ENCODE results near the gene MLNR. TPM values are rescaled to one million over a fixed set of nuclear protein-coding genes. Genes with fewer than 3 reads are reported as not detected.
A peak's percentile ranks its signal among the peaks of the same experiment; 100 is the strongest.

Gene MLNR
- total RNA-seq, 2 donors from 2014 or later, result not detected

DNA sequence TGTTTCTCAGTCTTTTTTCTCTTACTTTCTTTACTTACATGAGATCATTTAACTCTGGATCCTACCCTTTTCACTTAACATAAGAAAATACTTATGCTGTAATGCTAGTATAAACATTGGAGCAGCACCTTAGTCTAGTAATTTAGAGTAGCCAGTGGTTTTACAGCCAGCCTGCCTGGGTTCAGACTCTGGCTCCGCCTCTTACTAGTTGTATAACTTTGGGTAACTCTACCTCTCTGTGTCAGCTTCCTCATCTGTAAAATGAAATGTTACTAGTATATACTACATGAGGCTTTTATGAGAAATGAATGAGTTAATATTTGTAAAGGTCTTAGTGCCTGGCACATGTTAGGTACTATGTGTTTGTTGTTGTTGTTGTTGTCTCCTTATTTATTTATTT, 33.2 kb downstream of the MLNR start:
- Mint-ChIP-seq H3K27ac (no peak overlapping the region), H3K9me3 (no peaks in the 10 kb centered on the region), H3K36me3 (peaks cover 11 to 28% of the 10 kb centered on the region in 2 donors)
- DNase-seq (ENCODE audit: low spot score in 2 of 2) (no peak), ATAC-seq (no peak)

DNA sequence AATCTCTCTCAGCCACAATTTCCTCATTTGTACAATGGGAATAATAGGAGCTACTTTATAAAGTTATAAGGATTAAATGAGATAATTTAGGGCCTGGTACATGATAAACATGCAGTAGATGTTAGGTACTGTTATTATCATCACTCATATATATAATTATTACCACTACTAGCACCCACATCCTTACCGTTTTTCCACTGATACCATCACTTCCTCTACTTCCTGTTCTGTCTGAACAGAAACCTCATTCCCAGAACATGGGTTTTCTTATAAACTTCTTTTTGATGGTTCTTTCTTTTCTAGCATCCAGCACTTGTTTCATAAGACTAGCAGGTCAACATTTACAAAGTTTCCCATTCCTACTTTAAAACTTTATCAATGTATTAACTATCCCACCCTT, 33.9 kb downstream of the MLNR start:
- H3K9me3 Mint-ChIP-seq, result no peaks in the 10 kb centered on the region
- H3K27ac Mint-ChIP-seq, result peak overlapping the region; percentile 32 to 34
- peaks cover 7 to 28% of the 10 kb centered on the region in 2 donors for H3K36me3 Mint-ChIP-seq
- DNase-seq (ENCODE audit: low spot score in 2 of 2) (no peak), ATAC-seq (no peak)

DNA sequence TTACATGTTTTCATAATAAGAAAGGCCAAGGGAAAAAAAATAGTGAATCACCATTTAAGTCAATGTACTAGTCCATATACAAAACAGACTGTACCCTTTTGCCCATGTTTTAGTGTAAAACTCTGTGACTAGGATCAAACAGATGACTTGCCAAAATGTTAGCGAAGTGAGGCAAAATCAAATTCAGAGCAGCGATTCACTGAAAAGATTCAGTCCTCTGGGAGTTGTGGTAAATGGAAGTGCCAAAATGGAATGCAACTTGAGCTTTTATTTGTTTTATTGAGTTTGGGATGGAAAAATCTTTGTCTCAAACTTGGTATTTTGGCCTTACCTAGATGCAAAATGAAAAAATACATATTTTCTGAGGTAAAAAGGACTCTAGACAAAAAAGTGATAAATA, 36.7 kb downstream of the MLNR start:
- ATAC-seq (no peak), DNase-seq (ENCODE audit: low spot score in 2 of 2) (no peak)
- H3K36me3 Mint-ChIP-seq, result peaks cover 23 to 38% of the 10 kb centered on the region in 2 donors
- no peaks in the 10 kb centered on the region for H3K9me3 Mint-ChIP-seq
- no peak overlapping the region for H3K27ac Mint-ChIP-seq

DNA sequence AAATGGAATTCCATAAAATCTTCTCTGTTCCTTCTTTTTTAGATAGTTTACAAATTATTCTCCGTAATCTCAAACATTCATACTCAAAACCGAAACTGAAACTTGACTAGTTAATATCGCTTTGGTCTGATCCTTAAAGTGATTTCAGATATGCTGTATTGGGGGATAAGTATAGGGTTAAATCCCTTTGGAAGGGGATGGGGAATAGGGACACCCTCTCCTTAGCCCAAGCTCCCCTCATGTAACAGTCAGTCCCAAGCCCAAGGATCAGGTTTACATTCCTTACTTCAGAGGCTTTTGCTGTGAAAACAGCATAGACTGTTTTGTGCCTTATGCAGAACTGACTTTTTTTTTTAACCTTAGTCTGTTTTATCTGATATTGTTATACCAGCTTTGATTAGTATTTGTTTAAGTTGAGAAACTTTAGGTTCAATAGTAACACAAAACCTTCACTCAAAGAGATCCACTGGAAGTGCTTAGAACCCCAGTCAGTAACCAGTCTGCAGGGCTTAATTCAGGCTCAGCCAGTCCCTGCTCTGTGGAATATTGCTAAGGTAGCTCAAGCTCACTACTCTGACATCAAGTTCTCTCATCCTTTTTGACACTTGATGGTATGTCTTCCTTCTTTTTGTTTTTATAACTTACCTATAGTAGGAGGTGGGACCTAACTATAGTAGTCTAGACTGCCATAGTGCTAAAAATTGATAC, 38.1 kb downstream of the MLNR start:
- peaks cover 23 to 38% of the 10 kb centered on the region in 2 donors for H3K36me3 Mint-ChIP-seq
- peak overlapping the region in 1 of 2 donors; percentile 68 for H3K27ac Mint-ChIP-seq
- ATAC-seq (no peak), DNase-seq (ENCODE audit: low spot score in 2 of 2) (no peak)
- no peaks in the 10 kb centered on the region for H3K9me3 Mint-ChIP-seq

DNA sequence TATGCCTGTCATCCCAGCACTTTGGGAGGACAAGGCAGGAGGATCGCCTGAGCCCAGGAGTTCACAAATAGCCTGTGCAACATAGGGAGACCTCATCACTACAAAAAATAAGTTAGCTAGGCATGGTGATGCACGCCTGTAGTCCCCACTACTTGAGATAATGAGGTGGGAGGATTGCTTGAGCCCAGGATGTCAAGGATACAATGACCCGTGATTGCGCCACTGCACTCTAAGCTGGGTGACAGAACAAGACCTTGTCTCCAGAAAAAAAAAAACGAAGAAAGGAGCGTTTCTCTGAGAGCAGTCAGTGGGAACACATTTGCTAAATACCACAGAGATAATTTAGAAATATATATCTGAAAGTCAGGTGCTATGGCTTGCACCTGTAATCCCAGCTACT, 39.4 kb downstream of the MLNR start:
- Mint-ChIP-seq H3K9me3 (no peaks in the 10 kb centered on the region), H3K36me3 (peaks cover 23 to 31% of the 10 kb centered on the region in 2 donors), H3K27ac (peak overlapping the region in 1 of 2 donors; percentile 22)
- DNase-seq (ENCODE audit: low spot score in 2 of 2) (no peak), ATAC-seq (no peak)

DNA sequence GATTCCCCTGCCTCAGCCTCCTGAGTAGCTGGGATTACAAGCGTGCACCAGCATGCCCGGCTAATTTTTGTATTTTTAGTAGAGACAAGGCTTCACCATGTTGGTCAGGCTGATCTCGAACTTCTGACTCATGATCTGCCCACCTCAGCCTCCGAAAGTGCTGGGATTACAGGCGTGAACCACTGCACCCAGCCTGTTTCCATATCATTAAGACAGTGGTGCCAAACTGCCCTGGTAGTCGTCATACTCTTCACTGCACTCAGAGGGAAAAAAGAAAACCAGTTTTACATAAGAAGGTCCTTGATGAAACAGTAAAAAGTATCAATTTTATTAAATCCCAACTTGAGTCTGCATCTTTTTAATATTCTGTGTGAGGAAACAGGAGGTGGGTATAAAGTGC, 42.5 kb downstream of the MLNR start:
- Mint-ChIP-seq H3K27ac (no peak overlapping the region), H3K9me3 (no peaks in the 10 kb centered on the region), H3K36me3 (peaks cover 10 to 16% of the 10 kb centered on the region in 2 donors)
- DNase-seq (ENCODE audit: low spot score in 2 of 2) (no peak), ATAC-seq (no peak)

DNA sequence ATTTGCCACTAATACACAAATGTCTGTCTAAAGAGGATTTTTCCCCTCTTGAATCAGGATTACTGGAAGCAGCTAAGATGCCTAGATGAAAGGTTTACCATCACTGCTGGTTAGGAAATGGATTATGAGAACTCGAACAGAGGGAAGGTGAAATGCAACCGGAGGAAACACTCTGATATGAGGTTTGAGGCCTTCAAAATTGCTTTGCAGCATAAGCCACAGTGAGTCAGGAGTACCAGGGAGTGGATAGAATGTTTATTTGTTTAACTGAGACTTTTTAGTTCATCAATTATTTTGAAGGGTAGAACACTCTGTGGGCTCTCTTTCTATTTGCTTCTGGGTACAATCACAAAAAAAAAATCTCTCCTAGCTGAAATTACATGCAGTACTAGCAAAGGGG, 45.7 kb downstream of the MLNR start:
- DNase-seq (ENCODE audit: low spot score in 2 of 2) (no peak), ATAC-seq (no peak)
- Mint-ChIP-seq H3K9me3 (no peaks in the 10 kb centered on the region), H3K36me3 (peaks cover 7 to 10% of the 10 kb centered on the region in 2 donors), H3K27ac (no peak overlapping the region)

DNA sequence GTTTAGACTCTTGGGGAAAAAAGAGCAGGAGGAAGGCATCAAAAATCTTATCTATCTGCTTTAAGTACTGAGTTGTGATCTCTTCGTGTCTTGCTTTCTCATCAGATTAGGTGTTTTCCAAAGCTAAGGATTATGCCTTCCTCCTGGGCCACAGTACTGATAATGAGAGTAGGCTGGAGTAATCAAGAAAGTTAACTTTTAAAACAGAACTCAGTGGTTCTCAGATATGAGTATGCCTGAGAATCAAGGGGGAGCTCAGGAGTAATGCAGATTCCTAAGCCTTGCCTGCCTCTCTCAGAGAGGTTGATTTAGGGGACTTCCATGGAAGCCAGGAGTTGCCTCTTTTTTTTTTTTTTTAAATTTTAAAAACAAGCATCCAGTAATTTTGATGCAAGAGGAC, 51.1 kb downstream of the MLNR start:
- peaks cover 4% of the 10 kb centered on the region in 2 donors for H3K36me3 Mint-ChIP-seq
- no peaks in the 10 kb centered on the region for H3K9me3 Mint-ChIP-seq
- no peak for DNase-seq (ENCODE audit: low spot score in 2 of 2)
- no peak overlapping the region for H3K27ac Mint-ChIP-seq
- ATAC-seq, result peak; percentile 88 to 90

Other genes with a start within 250 kb of the MLNR start
- gene FNDC3A, start 244.4 kb upstream of the MLNR start, total RNA-seq, result 10 to 100 TPM; 24.5 to 25.3 TPM
- gene CDADC1, start 27.6 kb downstream of the MLNR start, total RNA-seq, result 10 to 100 TPM; 15.8 to 16.9 TPM
- 10 to 100 TPM in 1 of 2 donors, 1 to 10 TPM in 1; 5.2 to 14.5 TPM for gene CAB39L, start 223.7 kb downstream of the MLNR start, total RNA-seq
- gene SETDB2, start 223.9 kb downstream of the MLNR start, total RNA-seq, result 10 to 100 TPM; 16.0 to 22.7 TPM

Data from activated naive CD4-positive, alpha-beta T cell treated with anti-CD3 and anti-CD28 coated beads, Interleukin-2, amount 50 U/mL, for 72 hours (primary cell).